ENCODE results near the gene SHISA7. TPM values are rescaled to one million over a fixed set of nuclear protein-coding genes. Genes with fewer than 3 reads are reported as not detected.

SHISA7 gene
- total RNA-seq, 5 donors from 2014 or later (not counting 1 experiment from before 2014, with no cell fraction given), result not detected

DNA sequence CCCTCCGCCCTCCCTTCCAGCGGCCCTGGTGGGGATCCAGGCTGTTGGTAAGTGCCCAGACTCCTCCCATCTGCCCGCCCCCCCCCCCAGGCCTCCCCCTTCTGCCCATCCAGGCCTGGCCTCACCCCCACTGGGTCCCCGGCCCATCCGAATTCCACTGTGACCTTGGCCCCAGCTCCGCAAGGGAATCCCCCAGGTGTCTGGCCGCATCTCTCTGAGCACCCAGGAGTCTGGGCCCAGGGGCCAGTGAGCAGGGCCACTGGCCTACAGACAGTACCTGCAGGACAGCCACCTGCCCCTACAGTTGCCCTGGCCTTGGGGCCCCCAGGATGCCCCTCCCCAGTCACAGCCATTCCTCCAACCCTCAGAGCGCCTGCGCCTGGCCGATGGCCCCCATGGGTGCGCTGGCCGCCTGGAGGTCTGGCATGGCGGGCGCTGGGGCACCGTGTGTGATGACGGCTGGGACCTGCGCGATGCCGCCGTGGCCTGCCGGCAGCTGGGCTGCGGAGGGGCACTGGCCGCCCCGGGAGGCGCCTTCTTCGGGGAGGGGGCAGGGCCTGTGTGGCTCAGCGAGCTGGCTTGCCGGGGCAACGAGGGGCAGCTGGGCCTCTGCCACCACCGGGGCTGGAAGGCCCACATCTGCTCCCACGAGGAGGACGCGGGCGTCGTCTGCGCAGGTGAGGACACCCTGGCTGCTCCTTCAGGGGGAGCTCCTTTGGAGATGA is 46.0 kb upstream of the SHISA7 start:
- no peaks in the 10 kb centered on the region for H3K9me3 ChIP-seq
- H3K27ac ChIP-seq (ENCODE audit: low read length), result no peak overlapping the region
- no peak overlapping the region for H3K27ac Mint-ChIP-seq
- H3K27me3 ChIP-seq (replicated peaks in 1 of 2; ENCODE audit: control insufficient read depth in 2 of 2, extremely low read depth in 1 of 2, insufficient read depth in 2 of 2, low read length in 1 of 2), result peaks cover 0 to 54% of the 10 kb centered on the region in 2 experiments
- DNase-seq, result no peak
- H3K4me3 ChIP-seq (ENCODE audit: control insufficient read depth in 1 of 2, extremely low read depth in 1 of 2, low read length in 1 of 2), result no peak overlapping the region
- WGBS (ENCODE audit: insufficient coverage), result 78% methylated on average over 31 of the region's 36 CpGs
- H3K36me3 Mint-ChIP-seq, result no peaks in the 10 kb centered on the region
- ATAC-seq (replicated peaks in 1 of 4), result no peak
- peaks cover 4 to 12% of the 10 kb centered on the region in 2 donors for H3K27me3 Mint-ChIP-seq
- ChIA-PET POLR2A (interaction anchor here in 1 of 2 donors (0.6 kb wide), 1 partner anchor 19 kb away, joined by 4 read pairs; no protein-coding TSS in a partner anchor), CTCF (no interaction called here)
- H3K36me3 ChIP-seq (ENCODE audit: control insufficient read depth in 2 of 2, extremely low read depth in 1 of 2, insufficient read depth in 1 of 2, low read length in 1 of 2), result no peaks in the 10 kb centered on the region
- H3K9me3 Mint-ChIP-seq, result no peaks in the 10 kb centered on the region
- no peak overlapping the region for H3K4me3 Mint-ChIP-seq
- H3K4me1 Mint-ChIP-seq, result peaks cover 6 to 11% (median 9%) of the 10 kb centered on the region in 3 donors
- H3K4me1 ChIP-seq (ENCODE audit: control insufficient read depth in 1 of 2, extremely low read depth in 1 of 2, insufficient read depth in 2 of 2, low read length in 2 of 2), result peaks cover 5 to 18% of the 10 kb centered on the region in 2 experiments

DNA sequence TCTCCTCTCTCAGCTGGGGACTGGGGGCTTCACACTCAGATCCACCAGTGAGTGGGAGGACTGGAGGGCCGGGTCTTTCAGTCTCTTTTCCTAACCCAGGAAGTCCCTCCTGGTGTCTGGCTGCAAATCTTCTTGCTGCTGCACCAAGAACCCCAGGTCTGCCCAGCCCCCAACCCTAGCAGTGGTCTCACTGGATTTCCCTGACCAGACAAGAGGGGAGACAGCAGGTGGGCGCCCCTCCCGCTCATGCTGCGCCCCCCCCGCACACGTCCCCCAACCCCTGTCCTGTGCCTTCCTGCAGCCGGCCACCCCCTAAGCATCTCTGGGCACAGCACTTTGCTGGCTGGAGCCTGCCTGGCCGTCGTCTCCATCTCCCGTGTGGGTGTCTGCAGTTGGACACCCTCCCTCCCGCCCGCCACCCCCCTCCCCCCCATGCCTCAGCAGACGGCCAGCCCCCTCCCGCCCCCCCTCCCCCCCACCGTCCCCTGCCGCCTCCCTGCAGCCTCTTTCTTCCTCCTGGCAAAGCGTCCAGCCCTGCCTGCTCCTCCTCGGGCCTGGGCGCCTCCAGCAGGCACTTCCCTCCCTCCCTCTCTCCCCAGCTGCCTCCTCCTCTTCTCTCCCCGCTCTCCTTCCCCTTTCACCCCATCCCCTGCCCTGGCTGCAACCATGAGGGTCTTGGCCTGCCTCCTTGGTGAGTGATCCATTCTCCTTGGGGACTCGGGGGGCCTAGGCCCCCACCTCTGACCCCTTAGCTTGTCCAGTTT is 45.0 kb upstream of the SHISA7 start, which contains the start of gene SSC5D:
TSS of gene SSC5D (plus strand) at position 513 of the 764 bp plus-strand sequence. CDS start at position 667, 154 bp downstream.
- no peaks in the 10 kb centered on the region for H3K36me3 Mint-ChIP-seq
- Histone ChIP-seq H3K4me3 (ENCODE audit: control insufficient read depth in 1 of 2, extremely low read depth in 1 of 2, low read length in 1 of 2) (no peak within 1 kb of the TSS), H3K27me3 (replicated peaks in 1 of 2; ENCODE audit: control insufficient read depth in 2 of 2, extremely low read depth in 1 of 2, insufficient read depth in 2 of 2, low read length in 1 of 2) (peaks cover 0 to 51% of the 10 kb centered on the region in 2 experiments), H3K27ac (ENCODE audit: low read length) (no peak within 1 kb of the TSS), H3K4me1 (ENCODE audit: control insufficient read depth in 1 of 2, extremely low read depth in 1 of 2, insufficient read depth in 2 of 2, low read length in 2 of 2) (peaks cover 7 to 28% of the 10 kb centered on the region in 2 experiments), H3K36me3 (ENCODE audit: control insufficient read depth in 2 of 2, extremely low read depth in 1 of 2, insufficient read depth in 1 of 2, low read length in 1 of 2) (peaks cover 0 to 6% of the 10 kb centered on the region in 2 donors), H3K9me3 (no peaks in the 10 kb centered on the region)
- no peak within 1 kb of the TSS for H3K4me3 Mint-ChIP-seq
- peaks cover 6 to 11% (median 9%) of the 10 kb centered on the region in 3 donors for H3K4me1 Mint-ChIP-seq
- DNase-seq, result no peak
- H3K9me3 Mint-ChIP-seq, result no peaks in the 10 kb centered on the region
- H3K27me3 Mint-ChIP-seq, result peaks cover 3 to 11% of the 10 kb centered on the region in 2 donors
- 48% methylated on average over 9 of the region's 21 CpGs for WGBS (ENCODE audit: insufficient coverage)
- H3K27ac Mint-ChIP-seq, result peak within 1 kb of the TSS in 1 of 2 donors; percentile 43
- CTCF ChIA-PET, result no interaction called here
- POLR2A ChIA-PET, result interaction anchor here in 1 of 2 donors (0.6 kb wide), 2 partner anchors 11 to 20 kb away, joined by 4 to 8 read pairs; no protein-coding TSS in a partner anchor
- ATAC-seq (replicated peaks in 1 of 4), result no peak

DNA sequence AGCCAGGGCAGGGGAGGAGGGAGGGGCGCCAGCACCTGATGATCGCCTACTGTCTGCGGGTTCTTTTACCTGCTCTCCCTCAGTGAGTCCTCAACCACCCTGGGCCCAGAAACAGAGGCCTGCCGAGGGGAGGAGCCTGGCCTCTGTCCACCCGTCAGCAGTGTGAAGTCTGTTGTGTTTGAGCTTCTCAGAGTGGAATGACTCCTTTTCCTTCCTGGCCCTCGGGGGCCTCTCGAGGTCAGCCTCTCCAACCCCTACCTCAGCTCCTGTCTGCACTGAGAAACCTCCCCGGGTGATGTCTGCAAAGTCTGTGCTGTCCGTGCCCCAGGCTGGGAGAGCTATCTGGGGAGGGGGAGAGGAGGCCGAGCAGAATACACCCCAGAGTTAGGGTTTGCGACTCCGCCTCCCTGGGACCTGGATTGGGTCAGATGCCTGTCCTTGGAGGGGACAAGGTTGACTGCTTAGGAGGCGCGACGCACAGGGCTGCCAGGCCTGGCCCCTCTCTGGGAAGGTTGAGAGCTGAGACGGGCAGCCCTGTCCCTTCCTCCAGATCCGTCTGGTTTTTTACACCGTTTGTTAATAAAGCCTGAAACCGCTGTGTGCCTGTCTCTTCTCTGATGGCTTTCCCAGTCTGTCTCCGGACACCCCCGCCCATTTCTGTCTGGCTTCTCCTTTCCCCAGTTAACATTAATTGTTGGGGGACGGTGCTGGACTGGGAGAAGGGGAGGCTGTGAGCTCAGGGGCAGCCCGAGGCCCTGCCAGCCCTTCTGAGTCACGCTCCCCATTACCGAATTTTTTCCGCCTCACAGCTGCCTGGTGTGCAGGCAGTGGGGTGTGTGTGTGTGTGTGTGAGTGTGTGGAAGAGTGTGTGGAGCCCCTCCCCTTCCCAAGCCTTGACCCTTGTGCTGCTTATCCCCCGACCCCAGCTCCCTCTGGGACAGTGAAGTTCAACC is 44.1 kb upstream of the SHISA7 start:
- POLR2A ChIA-PET, result interaction anchor here in 1 of 2 donors (0.5 to 0.6 kb wide), 2 partner anchors 8 to 10 kb away, joined by 3 to 8 read pairs; no protein-coding TSS in a partner anchor

DNA sequence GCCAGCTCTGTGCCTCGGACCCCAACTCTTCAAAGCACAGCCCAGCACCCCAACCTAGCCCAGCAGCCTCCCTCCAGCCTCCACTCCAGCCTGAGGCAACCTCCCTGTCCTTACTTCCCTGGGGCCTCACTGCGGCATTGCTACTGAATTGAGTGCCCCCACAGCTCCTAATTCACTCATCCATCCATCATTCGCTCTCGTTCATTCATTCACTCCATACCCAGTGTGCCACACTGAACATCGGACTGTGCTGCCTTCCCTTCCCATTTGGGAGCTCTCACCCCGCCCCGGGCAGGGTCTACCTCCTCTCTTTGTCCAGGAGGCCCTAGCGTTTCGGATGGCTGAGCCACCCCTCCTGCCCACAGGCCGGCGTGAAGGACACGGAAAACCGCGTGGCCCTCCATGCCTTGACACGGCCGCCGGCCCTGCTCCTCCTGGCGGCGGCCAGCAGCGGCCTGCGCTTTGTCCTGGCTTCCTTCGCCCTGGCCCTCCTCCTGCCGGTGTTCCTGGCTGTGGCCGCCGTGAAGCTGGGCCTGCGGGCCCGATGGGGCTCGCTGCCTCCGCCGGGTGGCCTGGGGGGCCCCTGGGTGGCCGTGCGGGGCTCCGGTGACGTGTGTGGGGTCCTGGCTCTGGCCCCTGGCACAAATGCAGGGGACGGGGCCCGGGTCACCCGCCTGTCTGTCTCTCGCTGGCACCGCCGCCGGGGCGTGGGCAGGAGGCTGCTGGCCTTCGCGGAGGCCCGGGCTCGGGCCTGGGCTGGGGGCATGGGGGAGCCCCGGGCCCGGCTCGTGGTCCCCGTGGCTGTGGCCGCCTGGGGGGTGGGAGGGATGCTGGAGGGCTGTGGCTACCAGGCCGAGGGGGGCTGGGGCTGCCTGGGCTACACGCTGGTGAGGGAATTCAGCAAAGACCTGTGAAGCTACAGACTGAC is 43.2 kb upstream of the SHISA7 start:
- 92% methylated on average over 39 of the region's 53 CpGs for WGBS (ENCODE audit: insufficient coverage)
- no peaks in the 10 kb centered on the region for H3K9me3 Mint-ChIP-seq
- H3K27ac ChIP-seq (ENCODE audit: low read length), result peak overlapping the region; percentile 65
- ChIA-PET POLR2A (no interaction called here), CTCF (no interaction called here)
- no peak overlapping the region for H3K4me3 ChIP-seq (ENCODE audit: control insufficient read depth in 1 of 2, extremely low read depth in 1 of 2, low read length in 1 of 2)
- ATAC-seq (replicated peaks in 1 of 4), result no peak
- H3K4me3 Mint-ChIP-seq, result peak overlapping the region; percentile 64 to 83 (median 74)
- no peaks in the 10 kb centered on the region for H3K9me3 ChIP-seq
- peaks cover 6 to 11% (median 9%) of the 10 kb centered on the region in 3 donors for H3K4me1 Mint-ChIP-seq
- peaks cover 0 to 33% of the 10 kb centered on the region in 2 experiments for H3K27me3 ChIP-seq (replicated peaks in 1 of 2; ENCODE audit: control insufficient read depth in 2 of 2, extremely low read depth in 1 of 2, insufficient read depth in 2 of 2, low read length in 1 of 2)
- H3K36me3 Mint-ChIP-seq, result no peaks in the 10 kb centered on the region
- DNase-seq, result no peak
- H3K36me3 ChIP-seq (ENCODE audit: control insufficient read depth in 2 of 2, extremely low read depth in 1 of 2, insufficient read depth in 1 of 2, low read length in 1 of 2), result peaks cover 4 to 11% of the 10 kb centered on the region in 2 donors
- H3K27ac Mint-ChIP-seq, result peak overlapping the region; percentile 61 to 72
- no peaks in the 10 kb centered on the region for H3K27me3 Mint-ChIP-seq
- H3K4me1 ChIP-seq (ENCODE audit: control insufficient read depth in 1 of 2, extremely low read depth in 1 of 2, insufficient read depth in 2 of 2, low read length in 2 of 2), result peaks cover 7 to 29% of the 10 kb centered on the region in 2 experiments

More for the DNA sequence above, 44.1 kb upstream of the SHISA7 start:
- H3K27me3 Mint-ChIP-seq, result peaks cover 0 to 7% of the 10 kb centered on the region in 2 donors
- Histone ChIP-seq H3K4me3 (ENCODE audit: control insufficient read depth in 1 of 2, extremely low read depth in 1 of 2, low read length in 1 of 2) (no peak overlapping the region), H3K27ac (ENCODE audit: low read length) (peak overlapping the region; percentile 47), H3K36me3 (ENCODE audit: control insufficient read depth in 2 of 2, extremely low read depth in 1 of 2, insufficient read depth in 1 of 2, low read length in 1 of 2) (peaks cover 0 to 11% of the 10 kb centered on the region in 2 donors), H3K4me1 (ENCODE audit: control insufficient read depth in 1 of 2, extremely low read depth in 1 of 2, insufficient read depth in 2 of 2, low read length in 2 of 2) (peaks cover 7 to 29% of the 10 kb centered on the region in 2 experiments), H3K27me3 (replicated peaks in 1 of 2; ENCODE audit: control insufficient read depth in 2 of 2, extremely low read depth in 1 of 2, insufficient read depth in 2 of 2, low read length in 1 of 2) (peaks cover 0 to 42% of the 10 kb centered on the region in 2 experiments), H3K9me3 (no peaks in the 10 kb centered on the region)
- no peak overlapping the region for H3K4me3 Mint-ChIP-seq
- H3K27ac Mint-ChIP-seq, result peak overlapping the region; percentile 28 to 43
- DNase-seq (peak in 1 of 35 experiments; percentile 32), ATAC-seq (replicated peaks in 1 of 4) (peak in 1 of 4 experiments; percentile 26)
- no peaks in the 10 kb centered on the region for H3K36me3 Mint-ChIP-seq
- H3K4me1 Mint-ChIP-seq, result peaks cover 6 to 11% (median 9%) of the 10 kb centered on the region in 3 donors
- WGBS (ENCODE audit: insufficient coverage), result 71% methylated on average over 12 of the region's 27 CpGs
- H3K9me3 Mint-ChIP-seq, result no peaks in the 10 kb centered on the region
- CTCF ChIA-PET, result no interaction called here

DNA sequence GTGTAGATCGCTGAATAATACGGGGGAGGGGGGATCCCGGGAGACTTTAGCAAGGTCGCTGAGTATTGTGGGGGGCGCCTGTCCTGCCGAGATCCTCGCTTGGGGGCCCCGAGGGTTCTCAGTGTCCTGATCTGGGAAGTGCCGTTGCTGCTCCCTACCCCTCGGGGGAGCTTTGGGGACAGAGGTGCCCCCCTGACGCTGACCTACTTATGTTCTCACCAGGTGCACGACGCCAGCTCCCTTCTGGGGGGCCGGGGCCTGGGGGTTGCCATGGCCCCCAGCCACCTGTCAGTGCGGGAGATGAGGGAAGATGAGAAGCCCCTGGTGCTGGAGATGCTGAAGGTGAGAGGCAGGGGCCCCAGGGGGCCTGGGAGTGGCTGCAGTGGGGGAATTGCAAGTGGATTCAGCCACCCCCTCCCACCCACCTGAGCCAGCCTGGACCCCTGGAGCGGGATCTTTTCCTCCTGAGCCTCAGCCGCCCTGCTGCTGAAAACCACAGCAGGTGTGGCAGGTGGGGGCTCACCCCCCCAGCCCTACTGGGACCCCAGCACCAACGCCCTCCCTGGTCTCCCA is 42.4 kb upstream of the SHISA7 start:
- no peaks in the 10 kb centered on the region for H3K9me3 ChIP-seq
- peak in 2 of 35 experiments; percentile 21 to 34 for DNase-seq
- Mint-ChIP-seq H3K27ac (peak overlapping the region; percentile 61 to 72), H3K4me3 (peak overlapping the region; percentile 72 to 83 (median 74)), H3K27me3 (no peaks in the 10 kb centered on the region), H3K36me3 (peaks cover 2% of the 10 kb centered on the region), H3K4me1 (peaks cover 6 to 11% (median 10%) of the 10 kb centered on the region in 3 donors), H3K9me3 (no peaks in the 10 kb centered on the region)
- CTCF ChIA-PET, result interaction anchor here in 1 of 2 donors (0.8 to 1.1 kb wide), 2 partner anchors 18 to 114 kb away, joined by 3 to 6 read pairs; partner anchors contain the start of gene ZNF524
- H3K27me3 ChIP-seq (replicated peaks in 1 of 2; ENCODE audit: control insufficient read depth in 2 of 2, extremely low read depth in 1 of 2, insufficient read depth in 2 of 2, low read length in 1 of 2), result peaks cover 0 to 25% of the 10 kb centered on the region in 2 experiments
- peak in 2 of 4 experiments; percentile 3 to 15 for ATAC-seq (replicated peaks in 1 of 4)
- H3K4me1 ChIP-seq (ENCODE audit: control insufficient read depth in 1 of 2, extremely low read depth in 1 of 2, insufficient read depth in 2 of 2, low read length in 2 of 2), result peaks cover 7 to 29% of the 10 kb centered on the region in 2 experiments
- peaks cover 5 to 11% of the 10 kb centered on the region in 2 donors for H3K36me3 ChIP-seq (ENCODE audit: control insufficient read depth in 2 of 2, extremely low read depth in 1 of 2, insufficient read depth in 1 of 2, low read length in 1 of 2)
- H3K4me3 ChIP-seq (ENCODE audit: control insufficient read depth in 1 of 2, extremely low read depth in 1 of 2, low read length in 1 of 2), result peak overlapping the region; percentile 48 to 55
- peak overlapping the region; percentile 65 for H3K27ac ChIP-seq (ENCODE audit: low read length)
- WGBS (ENCODE audit: insufficient coverage), result 46% methylated on average over 4 of the region's 18 CpGs
- POLR2A ChIA-PET, result no interaction called here
